HepG2 (cell line): Measurements from ENCODE around the gene LENEP. TPM values are rescaled to one million over a fixed set of nuclear protein-coding genes. Genes with fewer than 3 reads are reported as not detected.

ENCODE experiments used
- CBX1 ChIP-seq: IDR thresholded peaks from one replicate; pipeline ENCODE4 v1.6.1; 2016; ENCODE audit warnings: antibody characterized with exemption, low read depth
- CREB1 ChIP-seq, 2 experiments: fragments of 450-650 bp in 1 of 2; IDR thresholded peaks; 2 replicates each; pipeline ENCODE4 v1.6.1; 2016 to 2017; ENCODE audit warnings: control low read depth in 1 of 2, mild to moderate bottlenecking in 1 of 2, missing compliant biosample characterization in 1 of 2, missing genetic modification characterization in 1 of 2
- EHMT2 ChIP-seq: fragments of 200-600 bp; sonication (generic); IDR thresholded peaks from 2 replicates; pipeline ENCODE4 v1.7.0; 2017; ENCODE audit warnings: antibody characterized with exemption, low read depth, low read length, borderline replicate concordance
- KLF9 ChIP-seq: IDR thresholded peaks from 2 replicates; pipeline ENCODE4 v1.6.1; 2016; ENCODE audit warnings: low read depth
- MYC ChIP-seq: sonication (generic); formaldehyde crosslinking; IDR thresholded peaks from 2 replicates; pipeline ENCODE4 v1.9.0; 2021; ENCODE audit warnings: missing genetic modification reagents, borderline replicate concordance
- ONECUT2 ChIP-seq: sonication (generic); formaldehyde crosslinking; IDR thresholded peaks from 2 replicates; pipeline ENCODE4 v1.4.0; 2020; ENCODE audit warnings: missing genetic modification reagents
- ZBTB20 ChIP-seq: sonication (generic); formaldehyde crosslinking; IDR thresholded peaks from 2 replicates; pipeline ENCODE4 v1.8.1; 2023; ENCODE audit warnings: missing genetic modification reagents, low read depth, mild to moderate bottlenecking, borderline replicate concordance
- ZIK1 ChIP-seq: sonication (generic); formaldehyde crosslinking; IDR thresholded peaks from 2 replicates; pipeline ENCODE4 v1.5.0; 2020; ENCODE audit warnings: mild to moderate bottlenecking, low read depth, missing genetic modification reagents, borderline replicate concordance
- ZMYM4 ChIP-seq: sonication (generic); formaldehyde crosslinking; IDR thresholded peaks from 2 replicates; pipeline ENCODE4 v1.8.1; 2023; ENCODE audit warnings: mild to moderate bottlenecking, missing genetic modification reagents
- ZNF143 ChIP-seq: sonication (generic); formaldehyde crosslinking; IDR thresholded peaks from 2 replicates; pipeline ENCODE4 v1.4.0; 2020; ENCODE audit warnings: missing genetic modification reagents
- ZNF224 ChIP-seq: sonication (generic); formaldehyde crosslinking; IDR thresholded peaks from 2 replicates; pipeline ENCODE4 v1.5.0; 2020; ENCODE audit warnings: mild to moderate bottlenecking, missing genetic modification reagents
- ZNF256 ChIP-seq: sonication (generic); formaldehyde crosslinking; conservative IDR thresholded peaks from 2 replicates; pipeline ENCODE4 v1.4.0; 2020; ENCODE audit warnings: missing genetic modification reagents
- ZNF260 ChIP-seq: sonication (generic); formaldehyde crosslinking; IDR thresholded peaks from 2 replicates; pipeline ENCODE4 v1.4.0; 2020; ENCODE audit warnings: missing genetic modification reagents, low read depth, mild to moderate bottlenecking, borderline replicate concordance
- ZNF337 ChIP-seq: sonication (generic); formaldehyde crosslinking; IDR thresholded peaks from 2 replicates; pipeline ENCODE4 v1.5.1; 2020; ENCODE audit warnings: missing genetic modification reagents, low read depth, mild to moderate bottlenecking, borderline replicate concordance
- ZNF660 ChIP-seq: sonication (generic); formaldehyde crosslinking; IDR thresholded peaks from 2 replicates; pipeline ENCODE4 v1.5.1; 2020; ENCODE audit warnings: mild to moderate bottlenecking, low read depth, missing genetic modification reagents, borderline replicate concordance
- ZNF772 ChIP-seq: sonication (generic); formaldehyde crosslinking; IDR thresholded peaks from 2 replicates; pipeline ENCODE4 v1.5.0; 2020; ENCODE audit warnings: mild to moderate bottlenecking, missing genetic modification reagents
- polyA plus RNA-seq, 8 experiments: library from polyadenylated mRNA; depleted of rRNA in 3 of 8; stranded (reverse) in 7 of 8; unstranded in 1 of 8; fragments of >200 nt; fragmentation: Illumina TruSeq in 4 of 8; extraction: Trizol in 4 of 8; gene quantifications; 2 replicates each; pipeline versions ENCODE4 v1.2.1 to v1.2.3, GENCODE V29; 2011 to 2016; ENCODE audit warnings: low read depth in 4 of 8, missing spikeins in 1 of 8, mixed read lengths in 1 of 8; ENCODE audit not compliant: insufficient read depth in 1 of 8
- total RNA-seq, 5 experiments: library from RNA; depleted of rRNA; stranded (reverse); fragments of >200 nt; fragmentation: Illumina TruSeq; extraction: Trizol; gene quantifications; 2 replicates each; pipeline ENCODE4 v1.2.3, GENCODE V29; 2016; ENCODE audit warnings: low read depth in 1 of 5
- TF ChIP-seq, protein P1 (sequence below), 2 experiments: IDR thresholded peaks; 2 replicates each; pipeline ENCODE4 v1.6.1; 2011 to 2012; ENCODE audit warnings: low read length in 2 of 2, borderline replicate concordance in 1 of 2, low read depth in 1 of 2, mild to moderate bottlenecking in 1 of 2, moderate library complexity in 1 of 2
- TF ChIP-seq, protein P2 (sequence below): sonication (generic); formaldehyde crosslinking; IDR thresholded peaks from 2 replicates; pipeline ENCODE4 v1.4.0; 2020; ENCODE audit warnings: missing genetic modification reagents
- TF ChIP-seq, protein P3 (sequence below): IDR thresholded peaks from 2 replicates; pipeline ENCODE4 v1.6.1; 2016
- TF ChIP-seq, protein P4 (sequence below): sonication (generic); formaldehyde crosslinking; IDR thresholded peaks from 2 replicates; pipeline ENCODE4 v1.8.0; 2022; ENCODE audit warnings: mild to moderate bottlenecking, missing genetic modification reagents, moderate library complexity
- TF ChIP-seq, protein P5 (sequence below): IDR thresholded peaks from 2 replicates; pipeline ENCODE4 v1.6.1; 2016

LENEP gene
- total and polyA plus RNA-seq, 2 of the 13 experiments (the other 11 are each of a cell fraction or from before 2014, with no cell fraction given) = 0.29 TPM; not detected in 1

DNA sequence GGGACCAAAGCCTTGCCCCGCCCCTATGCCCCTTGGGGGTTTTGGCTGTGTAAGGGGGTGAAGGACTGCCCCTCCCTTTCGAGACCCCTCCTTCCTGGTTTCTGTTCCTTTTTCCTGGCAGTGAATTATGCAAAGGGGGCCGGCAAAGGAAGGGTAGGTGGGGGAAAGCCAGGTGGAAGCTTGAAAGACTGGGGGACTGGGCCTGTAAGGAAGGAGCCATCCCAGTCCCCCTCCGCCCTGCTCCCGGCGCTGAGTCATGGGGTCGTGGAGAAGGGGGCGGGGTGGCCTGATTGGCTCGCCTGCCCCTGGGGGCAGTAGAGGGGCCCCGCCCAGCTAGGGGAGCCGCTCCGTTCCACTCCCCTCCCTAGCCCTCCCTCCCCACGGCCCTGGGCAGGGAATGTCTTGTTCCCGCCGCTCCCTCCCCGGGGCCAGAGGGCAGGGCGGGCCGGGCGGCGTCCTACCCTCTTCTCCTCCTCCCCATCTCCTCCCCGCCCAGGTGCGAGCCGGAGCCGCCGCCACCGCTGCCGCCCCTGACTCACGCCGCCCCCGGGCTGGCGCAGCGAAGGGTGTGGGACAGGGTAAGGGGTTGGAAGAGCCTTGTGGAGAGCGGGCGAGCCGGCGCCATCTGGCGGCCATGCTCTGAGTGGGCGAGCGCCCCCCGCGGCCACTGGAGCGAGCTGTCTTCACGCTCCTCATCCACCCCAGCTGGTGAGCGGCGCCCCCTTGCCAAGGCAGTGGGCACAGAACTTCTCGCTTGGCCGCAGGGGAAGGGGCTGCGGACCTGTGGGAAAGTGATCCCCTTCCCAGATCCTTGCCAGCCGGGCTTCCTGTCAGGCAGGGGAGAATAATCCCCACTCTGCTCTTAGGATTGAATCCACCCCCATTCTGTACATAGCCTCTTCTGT, 23.9 kb downstream of the LENEP start (continued):
- TF ChIP-seq, protein P1, sequence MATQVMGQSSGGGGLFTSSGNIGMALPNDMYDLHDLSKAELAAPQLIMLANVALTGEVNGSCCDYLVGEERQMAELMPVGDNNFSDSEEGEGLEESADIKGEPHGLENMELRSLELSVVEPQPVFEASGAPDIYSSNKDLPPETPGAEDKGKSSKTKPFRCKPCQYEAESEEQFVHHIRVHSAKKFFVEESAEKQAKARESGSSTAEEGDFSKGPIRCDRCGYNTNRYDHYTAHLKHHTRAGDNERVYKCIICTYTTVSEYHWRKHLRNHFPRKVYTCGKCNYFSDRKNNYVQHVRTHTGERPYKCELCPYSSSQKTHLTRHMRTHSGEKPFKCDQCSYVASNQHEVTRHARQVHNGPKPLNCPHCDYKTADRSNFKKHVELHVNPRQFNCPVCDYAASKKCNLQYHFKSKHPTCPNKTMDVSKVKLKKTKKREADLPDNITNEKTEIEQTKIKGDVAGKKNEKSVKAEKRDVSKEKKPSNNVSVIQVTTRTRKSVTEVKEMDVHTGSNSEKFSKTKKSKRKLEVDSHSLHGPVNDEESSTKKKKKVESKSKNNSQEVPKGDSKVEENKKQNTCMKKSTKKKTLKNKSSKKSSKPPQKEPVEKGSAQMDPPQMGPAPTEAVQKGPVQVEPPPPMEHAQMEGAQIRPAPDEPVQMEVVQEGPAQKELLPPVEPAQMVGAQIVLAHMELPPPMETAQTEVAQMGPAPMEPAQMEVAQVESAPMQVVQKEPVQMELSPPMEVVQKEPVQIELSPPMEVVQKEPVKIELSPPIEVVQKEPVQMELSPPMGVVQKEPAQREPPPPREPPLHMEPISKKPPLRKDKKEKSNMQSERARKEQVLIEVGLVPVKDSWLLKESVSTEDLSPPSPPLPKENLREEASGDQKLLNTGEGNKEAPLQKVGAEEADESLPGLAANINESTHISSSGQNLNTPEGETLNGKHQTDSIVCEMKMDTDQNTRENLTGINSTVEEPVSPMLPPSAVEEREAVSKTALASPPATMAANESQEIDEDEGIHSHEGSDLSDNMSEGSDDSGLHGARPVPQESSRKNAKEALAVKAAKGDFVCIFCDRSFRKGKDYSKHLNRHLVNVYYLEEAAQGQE (IDR thresholded peaks at IDR 0.05; ENCODE audit: borderline replicate concordance in 1 of 2, low read depth in 1 of 2, low read length in 2 of 2) = no peak
- peak; percentile 52; the same call in 1 of the 2 replicates for TF ChIP-seq ZNF143
- TF ChIP-seq ZNF256 = peak; percentile 67; the same call in 1 of the 2 replicates
- TF ChIP-seq ZNF337 (CRISPR knock-in tag) = no peak
- 0 out of 2 replicates have a peak, but pooled peaks have one; percentile 51 for TF ChIP-seq ZBTB20 (CRISPR knock-in tag)
- TF ChIP-seq KLF9 (CRISPR knock-in tag) = peak; percentile 91; the same call in 1 of the 2 replicates
- TF ChIP-seq ZNF224 = no peak
- TF ChIP-seq, protein P2, sequence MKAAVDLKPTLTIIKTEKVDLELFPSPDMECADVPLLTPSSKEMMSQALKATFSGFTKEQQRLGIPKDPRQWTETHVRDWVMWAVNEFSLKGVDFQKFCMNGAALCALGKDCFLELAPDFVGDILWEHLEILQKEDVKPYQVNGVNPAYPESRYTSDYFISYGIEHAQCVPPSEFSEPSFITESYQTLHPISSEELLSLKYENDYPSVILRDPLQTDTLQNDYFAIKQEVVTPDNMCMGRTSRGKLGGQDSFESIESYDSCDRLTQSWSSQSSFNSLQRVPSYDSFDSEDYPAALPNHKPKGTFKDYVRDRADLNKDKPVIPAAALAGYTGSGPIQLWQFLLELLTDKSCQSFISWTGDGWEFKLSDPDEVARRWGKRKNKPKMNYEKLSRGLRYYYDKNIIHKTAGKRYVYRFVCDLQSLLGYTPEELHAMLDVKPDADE (CRISPR knock-in tag) = no peak
- no peak for TF ChIP-seq ZNF260 (CRISPR knock-in tag)
- peak; percentile 89 for TF ChIP-seq CBX1
- TF ChIP-seq, protein P3, sequence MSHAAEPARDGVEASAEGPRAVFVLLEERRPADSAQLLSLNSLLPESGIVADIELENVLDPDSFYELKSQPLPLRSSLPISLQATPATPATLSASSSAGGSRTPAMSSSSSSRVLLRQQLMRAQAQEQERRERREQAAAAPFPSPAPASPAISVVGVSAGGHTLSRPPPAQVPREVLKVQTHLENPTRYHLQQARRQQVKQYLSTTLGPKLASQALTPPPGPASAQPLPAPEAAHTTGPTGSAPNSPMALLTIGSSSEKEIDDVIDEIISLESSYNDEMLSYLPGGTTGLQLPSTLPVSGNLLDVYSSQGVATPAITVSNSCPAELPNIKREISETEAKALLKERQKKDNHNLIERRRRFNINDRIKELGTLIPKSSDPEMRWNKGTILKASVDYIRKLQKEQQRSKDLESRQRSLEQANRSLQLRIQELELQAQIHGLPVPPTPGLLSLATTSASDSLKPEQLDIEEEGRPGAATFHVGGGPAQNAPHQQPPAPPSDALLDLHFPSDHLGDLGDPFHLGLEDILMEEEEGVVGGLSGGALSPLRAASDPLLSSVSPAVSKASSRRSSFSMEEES (CRISPR knock-in tag) = 0 out of 2 replicates have a peak, but pooled peaks have one; percentile 41
- peak; percentile 83 for TF ChIP-seq ZIK1 (CRISPR knock-in tag)
- no peak for TF ChIP-seq EHMT2
- peak; percentile 81 for TF ChIP-seq ZNF772 (CRISPR knock-in tag)
- TF ChIP-seq ZNF660 = no peak
- TF ChIP-seq MYC (CRISPR knock-in tag) = peak; percentile 80; the same call in 1 of the 2 replicates
- TF ChIP-seq, protein P4, sequence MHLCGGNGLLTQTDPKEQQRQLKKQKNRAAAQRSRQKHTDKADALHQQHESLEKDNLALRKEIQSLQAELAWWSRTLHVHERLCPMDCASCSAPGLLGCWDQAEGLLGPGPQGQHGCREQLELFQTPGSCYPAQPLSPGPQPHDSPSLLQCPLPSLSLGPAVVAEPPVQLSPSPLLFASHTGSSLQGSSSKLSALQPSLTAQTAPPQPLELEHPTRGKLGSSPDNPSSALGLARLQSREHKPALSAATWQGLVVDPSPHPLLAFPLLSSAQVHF = no peak
- no peak for TF ChIP-seq CREB1 (IDR thresholded peaks at IDR 0.05)
- TF ChIP-seq CREB1 (CRISPR knock-in tag; IDR thresholded peaks at IDR 0.05) = no peak
- TF ChIP-seq, protein P5, sequence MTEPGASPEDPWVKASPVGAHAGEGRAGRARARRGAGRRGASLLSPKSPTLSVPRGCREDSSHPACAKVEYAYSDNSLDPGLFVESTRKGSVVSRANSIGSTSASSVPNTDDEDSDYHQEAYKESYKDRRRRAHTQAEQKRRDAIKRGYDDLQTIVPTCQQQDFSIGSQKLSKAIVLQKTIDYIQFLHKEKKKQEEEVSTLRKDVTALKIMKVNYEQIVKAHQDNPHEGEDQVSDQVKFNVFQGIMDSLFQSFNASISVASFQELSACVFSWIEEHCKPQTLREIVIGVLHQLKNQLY (CRISPR knock-in tag) = no peak
- TF ChIP-seq ONECUT2 = no peak
- TF ChIP-seq ZMYM4 (CRISPR knock-in tag) = peak; percentile 68; the same call in 1 of the 2 replicates
